Transverse colon (tissue), 4 donors: ENCODE data around the gene NCOA3.
"Not testable (repeated sequence)": the region's sequence is repeated elsewhere in the genome, so short reads cannot be mapped to it uniquely, and the experiment has no call there.

Source experiments
- POLR2AphosphoS5 ChIP-seq, 3 donors: sonication (generic); formaldehyde crosslinking; IDR thresholded peaks; one replicate each; pipeline ENCODE4 v1.6.1; 2016; ENCODE audit warnings: antibody characterized with exemption in 3 of 3
- TF ChIP-seq, protein P1 (sequence below), 5 experiments: fragments of 200-600 bp in 3 of 5; fragments of 450-650 bp in 2 of 5; sonication (generic) in 3 of 5; IDR thresholded peaks; 1 replicate in 2 of 5; 2 replicates in 3 of 5; pipeline ENCODE4 v1.5.1; 2016 to 2017; ENCODE audit warnings: antibody characterized with exemption in 5 of 5, inconsistent platforms in 3 of 5, mild to moderate bottlenecking in 2 of 5, moderate library complexity in 1 of 5

DNA sequence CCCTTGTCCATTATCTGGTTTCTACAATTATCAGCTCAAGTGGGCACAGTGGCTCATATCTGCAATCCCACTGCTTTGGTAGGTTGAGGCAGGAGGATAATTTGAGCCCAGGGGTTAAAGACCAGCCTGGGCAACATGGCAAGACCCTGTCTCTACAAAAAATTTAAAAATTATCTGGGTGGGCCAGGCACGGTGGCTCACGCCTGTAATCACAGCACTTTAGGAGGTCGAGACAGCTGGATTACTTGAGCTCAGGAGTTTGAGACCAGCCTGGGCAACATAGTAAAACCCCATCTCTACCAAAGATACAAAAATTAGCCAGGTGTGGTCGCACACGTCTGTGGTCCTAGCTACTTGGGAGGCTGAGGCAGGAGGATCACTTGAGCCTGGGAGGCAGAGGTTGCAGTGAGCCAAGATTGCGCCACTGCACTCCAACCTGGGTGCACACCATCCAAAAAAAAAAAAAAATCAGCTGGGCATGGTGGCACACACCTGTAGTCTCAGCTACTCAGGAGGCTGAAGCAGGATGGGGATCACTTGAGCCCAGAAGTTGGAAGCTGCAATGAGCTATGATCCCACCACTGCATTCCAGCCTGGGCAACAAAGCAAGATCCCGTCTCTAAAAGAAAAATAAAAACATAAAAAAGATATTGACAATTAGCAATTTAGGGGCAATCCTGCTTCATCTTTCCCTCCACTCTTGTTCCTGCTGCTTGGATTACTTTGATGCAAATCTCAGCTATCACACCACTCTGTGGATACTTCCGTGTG, 43.2 kb upstream of the NCOA3 start:
- not testable (repeated sequence) for TF ChIP-seq POLR2AphosphoS5 (IDR thresholded peaks at IDR 0.05)
- TF ChIP-seq, protein P1, sequence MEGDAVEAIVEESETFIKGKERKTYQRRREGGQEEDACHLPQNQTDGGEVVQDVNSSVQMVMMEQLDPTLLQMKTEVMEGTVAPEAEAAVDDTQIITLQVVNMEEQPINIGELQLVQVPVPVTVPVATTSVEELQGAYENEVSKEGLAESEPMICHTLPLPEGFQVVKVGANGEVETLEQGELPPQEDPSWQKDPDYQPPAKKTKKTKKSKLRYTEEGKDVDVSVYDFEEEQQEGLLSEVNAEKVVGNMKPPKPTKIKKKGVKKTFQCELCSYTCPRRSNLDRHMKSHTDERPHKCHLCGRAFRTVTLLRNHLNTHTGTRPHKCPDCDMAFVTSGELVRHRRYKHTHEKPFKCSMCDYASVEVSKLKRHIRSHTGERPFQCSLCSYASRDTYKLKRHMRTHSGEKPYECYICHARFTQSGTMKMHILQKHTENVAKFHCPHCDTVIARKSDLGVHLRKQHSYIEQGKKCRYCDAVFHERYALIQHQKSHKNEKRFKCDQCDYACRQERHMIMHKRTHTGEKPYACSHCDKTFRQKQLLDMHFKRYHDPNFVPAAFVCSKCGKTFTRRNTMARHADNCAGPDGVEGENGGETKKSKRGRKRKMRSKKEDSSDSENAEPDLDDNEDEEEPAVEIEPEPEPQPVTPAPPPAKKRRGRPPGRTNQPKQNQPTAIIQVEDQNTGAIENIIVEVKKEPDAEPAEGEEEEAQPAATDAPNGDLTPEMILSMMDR (IDR thresholded peaks at IDR 0.05): not testable (repeated sequence)
